Hepatocyte (in vitro differentiated cells): ENCODE data around the gene DDN.

ENCODE experiments used
- CTCF ChIP-seq: fragments of 200-600 bp; sonication (generic); IDR thresholded peaks from 2 replicates; pipeline ENCODE4 v1.5.1; 2016; ENCODE audit warnings: antibody characterized with exemption, mild to moderate bottlenecking; ENCODE audit not compliant: poor library complexity
- EZH2 ChIP-seq: fragments of 200-600 bp; sonication (generic); IDR thresholded peaks from 2 replicates; pipeline ENCODE4 v1.6.1; 2016; ENCODE audit warnings: antibody characterized with exemption, mild to moderate bottlenecking, borderline replicate concordance
- EZH2phosphoT487 ChIP-seq: fragments of 200-600 bp; sonication (generic); IDR thresholded peaks from one replicate; pipeline ENCODE4 v1.6.1; 2018; ENCODE audit warnings: antibody characterized with exemption, mild to moderate bottlenecking, low read depth, moderate library complexity; ENCODE audit not compliant: unreplicated experiment, severe bottlenecking

- TF ChIP-seq CTCF (no peak), EZH2phosphoT487 (no peak), EZH2 (no peak)
Measured at GRCh38 chr12:49019120-49019430, 19.9 kb upstream of the DDN start.
